GM18873 (cell line): Measurements from ENCODE around the gene GPS1.

Source experiments
- ATAC-seq: cut with Tn5 transposase; IDR thresholded peaks from one replicate; pipeline ENCODE4 v1.9.1; 2021; ENCODE audit warnings: mild to moderate bottlenecking, moderate library complexity, moderate number of reproducible peaks; ENCODE audit not compliant: unreplicated experiment, low FRiP score

The GPS1 gene

GRCh38 chr17:82086941-82087906 lies 35.5 kb downstream of the GPS1 start:
- no peak for ATAC-seq

- ATAC-seq: no peak
Measured at GRCh38 chr17:82087961-82088837, 36.5 kb downstream of the GPS1 start.

- ATAC-seq: no peak
Measured at GRCh38 chr17:82088838-82089722, 37.4 kb downstream of the GPS1 start.

- no peak for ATAC-seq
Measured at GRCh38 chr17:82089723-82090548, 38.2 kb downstream of the GPS1 start.

- no peak for ATAC-seq
Measured at GRCh38 chr17:82090549-82091263, 39.0 kb downstream of the GPS1 start.

- ATAC-seq: no peak
Measured at GRCh38 chr17:82091264-82092066, 39.8 kb downstream of the GPS1 start.

GRCh38 chr17:82092094-82092586 lies 40.4 kb downstream of the GPS1 start:
- ATAC-seq: no peak

- no peak for ATAC-seq
Measured at GRCh38 chr17:82092628-82092994, 40.9 kb downstream of the GPS1 start.

- ATAC-seq: no peak
Measured at GRCh38 chr17:82092995-82093751, 41.5 kb downstream of the GPS1 start.

- ATAC-seq: no peak
Measured at GRCh38 chr17:82094931-82095776, 43.5 kb downstream of the GPS1 start.

GRCh38 chr17:82095777-82096708 lies 44.3 kb downstream of the GPS1 start:
- no peak for ATAC-seq

- ATAC-seq: no peak
Measured at GRCh38 chr17:82096709-82097183, 45.0 kb downstream of the GPS1 start.

- no peak for ATAC-seq
Measured at GRCh38 chr17:82097184-82097918, 45.7 kb downstream of the GPS1 start.

GRCh38 chr17:82097919-82098168 lies 46.1 kb downstream of the GPS1 start:
- ATAC-seq: no peak
